Measurements from ENCODE around the gene RNGTT. TPM values are rescaled to one million over a fixed set of nuclear protein-coding genes. Genes with fewer than 3 reads are reported as not detected.
"Not testable (repeated sequence)": the region's sequence is repeated elsewhere in the genome, so short reads cannot be mapped to it uniquely, and the experiment has no call there.

RNGTT gene
- total and polyA plus RNA-seq, 8 donors = 12.1 to 18.5 (median 15.7) TPM

- H3K9me3 ChIP-seq = no peaks in the 10 kb centered on the region
- no peak for TF ChIP-seq CTCF (IDR thresholded peaks at IDR 0.05)
- intact Hi-C loops (cut with DNase I) = no loop called here
- peaks cover 0 to 4% of the 10 kb centered on the region in 2 donors for H3K36me3 ChIP-seq
- no peak overlapping the region for H3K4me3 ChIP-seq
- DNase-seq = no peak
- no peaks in the 10 kb centered on the region for H3K27me3 ChIP-seq
- peaks cover 5% of the 10 kb centered on the region in 2 donors for H3K4me1 ChIP-seq
- no peak overlapping the region for H3K27ac ChIP-seq
- no peak for ATAC-seq
Observed at GRCh38 chr6:88913471-88913870, 49.9 kb downstream of the RNGTT start.

DNA sequence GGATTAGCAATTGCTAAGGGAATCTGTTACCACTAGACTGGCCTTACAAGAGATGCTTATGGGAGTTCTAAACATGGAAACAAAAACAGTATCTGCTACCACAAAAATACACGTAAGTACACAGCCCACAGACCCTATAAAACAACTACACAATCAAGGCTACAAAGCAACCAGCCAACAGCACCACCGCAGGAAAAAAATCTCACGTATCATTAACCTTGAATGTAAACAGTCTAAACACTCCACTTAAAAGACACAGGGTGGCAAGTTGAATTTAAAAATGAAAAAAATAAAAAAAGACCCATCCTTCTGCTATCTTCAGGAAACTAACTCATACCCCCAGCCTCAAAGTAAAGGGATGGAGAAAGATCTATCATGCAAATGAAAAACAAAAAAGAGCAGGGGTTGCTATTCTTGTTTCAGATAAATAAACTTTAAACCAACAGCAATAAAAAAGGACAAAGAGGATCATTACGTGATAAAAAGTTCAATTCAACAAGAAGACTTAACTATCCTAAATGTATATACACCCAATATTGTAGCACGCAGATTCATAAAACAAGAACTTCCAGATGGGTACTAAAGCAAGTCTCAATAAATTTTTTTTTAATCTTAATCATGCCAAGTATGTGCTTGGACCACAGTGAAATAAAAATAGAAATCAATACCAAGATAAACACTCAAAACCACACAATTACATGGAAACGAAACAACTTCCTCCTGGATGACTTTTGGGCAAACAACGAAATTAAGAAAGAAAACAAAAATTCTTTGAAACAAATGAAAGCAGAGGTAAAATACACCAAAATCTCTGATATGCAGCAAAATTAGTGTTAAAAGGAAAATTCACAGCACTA is 52.3 kb downstream of the RNGTT start:
- DNase-seq (no peak), ATAC-seq (no peak)
- intact Hi-C loops (cut with DNase I) = no loop called here
- Histone ChIP-seq H3K4me3 (no peak overlapping the region), H3K4me1 (peaks cover 5 to 7% of the 10 kb centered on the region in 2 donors), H3K27me3 (no peaks in the 10 kb centered on the region), H3K27ac (no peak overlapping the region), H3K36me3 (peaks cover 0 to 4% of the 10 kb centered on the region in 2 donors), H3K9me3 (no peaks in the 10 kb centered on the region)
- no peak for TF ChIP-seq CTCF (IDR thresholded peaks at IDR 0.05)

- Histone ChIP-seq H3K4me3 (no peak overlapping the region), H3K9me3 (no peaks in the 10 kb centered on the region), H3K27ac (no peak overlapping the region), H3K36me3 (peaks cover 0 to 21% of the 10 kb centered on the region in 2 donors), H3K4me1 (peaks cover 5 to 7% of the 10 kb centered on the region in 2 donors), H3K27me3 (no peaks in the 10 kb centered on the region)
- no peak for DNase-seq
- intact Hi-C loops (cut with DNase I) = no loop called here
- no peak for TF ChIP-seq CTCF (IDR thresholded peaks at IDR 0.05)
- ATAC-seq = peak; percentile 41
Observed at GRCh38 chr6:88908598-88909548, 54.5 kb downstream of the RNGTT start.

DNA sequence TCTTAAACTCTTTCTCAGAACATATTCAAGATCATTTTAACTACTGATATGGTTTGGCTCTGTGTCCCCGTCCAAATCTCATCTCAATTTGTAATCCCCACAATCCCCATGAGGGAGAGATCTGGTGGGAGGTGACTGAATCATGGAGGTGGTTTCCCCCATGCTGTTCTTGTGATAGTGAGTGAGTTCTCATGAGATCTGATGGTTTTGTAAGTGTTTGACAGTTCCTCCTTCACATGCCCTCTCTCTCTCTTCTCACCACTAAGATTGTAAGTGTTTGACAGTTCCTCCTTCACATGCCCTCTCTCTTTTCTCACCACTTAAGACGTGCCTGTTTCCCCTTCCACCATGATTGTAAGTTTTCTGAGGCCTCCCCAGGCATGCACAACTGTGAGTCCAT is 56.3 kb downstream of the RNGTT start:
- DNase-seq; H3K27me3 ChIP-seq; intact Hi-C loops (cut with DNase I); H3K27ac ChIP-seq; ATAC-seq; H3K4me3 ChIP-seq; H3K4me1 ChIP-seq; H3K9me3 ChIP-seq: not testable (repeated sequence)
- H3K36me3 ChIP-seq = peaks cover 0 to 37% of the 10 kb centered on the region in 2 donors

- intact Hi-C loops (cut with DNase I) = no loop called here
Observed at GRCh38 chr6:88899569-88900316, 63.7 kb downstream of the RNGTT start.

More at GRCh38 chr6:88899569-88900316, 63.7 kb downstream of the RNGTT start:
- Histone ChIP-seq H3K4me1 (no peaks in the 10 kb centered on the region), H3K36me3 (peaks cover 0 to 32% of the 10 kb centered on the region in 2 donors), H3K9me3 (no peaks in the 10 kb centered on the region), H3K27me3 (no peaks in the 10 kb centered on the region), H3K27ac (no peak overlapping the region), H3K4me3 (no peak overlapping the region)
- TF ChIP-seq CTCF (IDR thresholded peaks at IDR 0.05) = no peak
- ATAC-seq (no peak), DNase-seq (no peak)

Measured in left lung (tissue), 10 donors.